Adrenal gland (tissue), 5 donors: ENCODE results near the gene RAD23A.

Experiments
- CTCF ChIP-seq, 6 experiments: fragments of 450-650 bp in 4 of 6; fragments of 200-600 bp in 2 of 6; sonication (generic) in 1 of 6; IDR thresholded peaks; 1 replicate in 5 of 6; 2 replicates in 1 of 6; pipeline versions ENCODE4 v1.5.1 to v1.8.0; 2016 to 2021; ENCODE audit warnings: antibody characterized with exemption in 6 of 6, mild to moderate bottlenecking in 2 of 6, moderate library complexity in 1 of 6
- POLR2A ChIP-seq, 2 donors: fragments of 450-650 bp; IDR thresholded peaks; one replicate each; pipeline ENCODE4 v1.6.1; 2017; ENCODE audit warnings: antibody characterized with exemption in 2 of 2, mild to moderate bottlenecking in 2 of 2, moderate library complexity in 1 of 2
- donor health status: DM: no; HTN: no; CAD: no.

- TF ChIP-seq CTCF (IDR thresholded peaks at IDR 0.05) = no peak
- TF ChIP-seq POLR2A (IDR thresholded peaks at IDR 0.05) = no peak
Observed at GRCh38 chr19:12932392-12933286, 13.0 kb upstream of the RAD23A start.
